CD4-positive, CD25-positive, alpha-beta regulatory T cell (primary cell): Measurements from ENCODE around the gene ITGB2. TPM values are rescaled to one million over a fixed set of nuclear protein-coding genes. Genes with fewer than 3 reads are reported as not detected.
A peak's percentile ranks its signal among the peaks of the same experiment; 100 is the strongest.

ENCODE experiments used
- ATAC-seq, 2 donors: fragments of 150-1000 bp; cut with Tn5 transposase; one replicate each; pipeline ENCODE4 v1.10.0; 2021; ENCODE audit warnings: low read depth in 2 of 2, moderate number of reproducible peaks in 2 of 2, moderate library complexity in 1 of 2
- DNase-seq, 3 donors: peaks; one replicate each; pipeline versions ENCODE4 v3.0.0 to v3.0.0-alpha.2; 2012 to 2022; ENCODE audit warnings: mixed read lengths in 1 of 3
- H3K27ac ChIP-seq: one replicate; pipeline ENCODE4 v1.7.0; 2013; ENCODE audit warnings: mild to moderate bottlenecking, low read length; ENCODE audit not compliant: insufficient read depth, poor library complexity, severe bottlenecking
- H3K27me3 ChIP-seq: one replicate; pipeline ENCODE4 v1.7.0; 2013; ENCODE audit warnings: low read length; ENCODE audit not compliant: control insufficient read depth, insufficient read depth
- H3K36me3 ChIP-seq: one replicate; pipeline ENCODE4 v1.7.0; 2013; ENCODE audit warnings: mild to moderate bottlenecking, low read length, moderate library complexity; ENCODE audit not compliant: control insufficient read depth, insufficient read depth
- H3K4me1 ChIP-seq: 2 replicates; pipeline ENCODE4 v1.7.0; 2013; ENCODE audit warnings: mild to moderate bottlenecking, low read length; ENCODE audit not compliant: insufficient read depth, control insufficient read depth, poor library complexity, severe bottlenecking
- H3K4me3 ChIP-seq: one replicate; pipeline ENCODE4 v1.7.0; 2013; ENCODE audit warnings: low read depth, mild to moderate bottlenecking, low read length, moderate library complexity
- H3K9me3 ChIP-seq, 2 experiments: 1 replicate in 1 of 2; 2 replicates in 1 of 2; pipeline ENCODE4 v1.7.0; 2013; ENCODE audit warnings: low read length in 2 of 2, mild to moderate bottlenecking in 1 of 2, moderate library complexity in 1 of 2; ENCODE audit not compliant: control insufficient read depth in 2 of 2
- H3K27ac Mint-ChIP-seq, 3 donors: one replicate each; pipeline ENCODE4 v1.8.0; 2020 to 2022; ENCODE audit warnings: mild to moderate bottlenecking in 3 of 3, mixed read lengths in 3 of 3, moderate library complexity in 2 of 3
- H3K27me3 Mint-ChIP-seq: one replicate; pipeline ENCODE4 v1.8.0; 2022; ENCODE audit warnings: mild to moderate bottlenecking, mixed read lengths
- H3K36me3 Mint-ChIP-seq: one replicate; pipeline ENCODE4 v1.8.0; 2020; ENCODE audit warnings: mixed read lengths
- H3K4me1 Mint-ChIP-seq, 4 donors: one replicate each; pipeline ENCODE4 v1.8.0; 2020 to 2022; ENCODE audit warnings: mixed read lengths in 4 of 4, mild to moderate bottlenecking in 1 of 4
- H3K4me3 Mint-ChIP-seq, 4 donors: one replicate each; pipeline ENCODE4 v1.8.0; 2020 to 2022; ENCODE audit warnings: mild to moderate bottlenecking in 4 of 4, mixed read lengths in 4 of 4, moderate library complexity in 3 of 4
- H3K9me3 Mint-ChIP-seq, 7 donors: one replicate each; pipeline ENCODE4 v1.8.0; 2020 to 2022; ENCODE audit warnings: mixed read lengths in 7 of 7, mild to moderate bottlenecking in 3 of 7, moderate library complexity in 2 of 7
- polyA plus RNA-seq, 4 donors: library from polyadenylated mRNA; unstranded; fragments of 300-500 nt; fragmentation: Illumina TruSeq; gene quantifications; one replicate each; pipeline ENCODE4 v1.2.3, GENCODE V29; 2021
- total RNA-seq: library from RNA; stranded (reverse); gene quantifications from one replicate; pipeline ENCODE4 v1.2.3, GENCODE V29; 2022

Gene ITGB2
- total and polyA plus RNA-seq, 5 donors from 2014 or later = 411 to 519 (median 425) TPM

DNA sequence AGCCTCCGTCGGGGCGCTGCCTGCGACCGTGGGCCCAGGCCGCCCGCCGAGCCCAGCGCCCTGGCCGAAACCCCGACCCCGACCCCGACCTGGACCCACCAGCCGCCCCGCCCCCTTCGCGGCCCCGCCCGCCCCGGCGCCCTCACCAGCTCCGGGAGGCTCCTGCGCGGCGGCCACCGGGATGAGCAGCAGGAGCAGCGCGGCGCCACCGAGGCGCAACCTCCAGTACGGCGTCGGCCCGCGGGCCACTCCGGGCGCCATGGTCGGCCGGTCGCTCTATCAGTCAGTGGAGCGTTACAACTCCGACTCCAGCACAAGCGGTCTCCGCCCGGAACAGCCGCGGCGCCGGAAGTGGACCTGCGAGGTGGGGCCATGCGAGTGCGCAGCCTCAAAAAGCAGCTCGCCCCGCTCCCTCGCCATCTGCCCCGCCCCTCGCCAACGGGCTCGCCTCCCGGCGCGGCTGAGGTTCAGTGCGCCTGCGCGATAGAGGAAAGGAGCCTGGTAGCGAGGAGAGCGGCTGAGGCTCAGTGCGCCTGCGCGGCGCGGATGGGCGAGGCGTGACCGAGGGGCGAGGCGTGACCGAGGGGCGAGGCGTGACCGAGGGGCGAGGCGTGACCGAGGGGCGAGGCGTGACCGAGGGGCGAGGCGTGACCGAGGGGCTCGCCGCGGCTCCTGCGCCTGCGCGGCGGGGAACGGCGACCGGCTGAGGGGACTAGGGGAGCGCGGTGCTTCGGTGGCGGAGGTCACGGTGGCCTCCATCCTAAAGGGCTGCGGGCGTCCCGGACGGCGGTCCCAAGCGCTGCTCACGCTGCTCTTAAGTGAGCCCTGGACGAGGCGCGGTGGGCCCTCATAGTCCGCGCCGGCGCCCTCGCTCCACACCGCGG lies 47.1 kb downstream of the ITGB2 start, which contains the start of gene PTTG1IP:
Gene PTTG1IP, minus strand, starts transcription at position 335 of the 884 bp plus-strand sequence. Its CDS starts 74 bp downstream, at position 261.
- peak; percentile 76 to 80 for ATAC-seq
- peaks cover 7% of the 10 kb centered on the region for H3K27me3 Mint-ChIP-seq
- H3K36me3 Mint-ChIP-seq = no peaks in the 10 kb centered on the region

DNA sequence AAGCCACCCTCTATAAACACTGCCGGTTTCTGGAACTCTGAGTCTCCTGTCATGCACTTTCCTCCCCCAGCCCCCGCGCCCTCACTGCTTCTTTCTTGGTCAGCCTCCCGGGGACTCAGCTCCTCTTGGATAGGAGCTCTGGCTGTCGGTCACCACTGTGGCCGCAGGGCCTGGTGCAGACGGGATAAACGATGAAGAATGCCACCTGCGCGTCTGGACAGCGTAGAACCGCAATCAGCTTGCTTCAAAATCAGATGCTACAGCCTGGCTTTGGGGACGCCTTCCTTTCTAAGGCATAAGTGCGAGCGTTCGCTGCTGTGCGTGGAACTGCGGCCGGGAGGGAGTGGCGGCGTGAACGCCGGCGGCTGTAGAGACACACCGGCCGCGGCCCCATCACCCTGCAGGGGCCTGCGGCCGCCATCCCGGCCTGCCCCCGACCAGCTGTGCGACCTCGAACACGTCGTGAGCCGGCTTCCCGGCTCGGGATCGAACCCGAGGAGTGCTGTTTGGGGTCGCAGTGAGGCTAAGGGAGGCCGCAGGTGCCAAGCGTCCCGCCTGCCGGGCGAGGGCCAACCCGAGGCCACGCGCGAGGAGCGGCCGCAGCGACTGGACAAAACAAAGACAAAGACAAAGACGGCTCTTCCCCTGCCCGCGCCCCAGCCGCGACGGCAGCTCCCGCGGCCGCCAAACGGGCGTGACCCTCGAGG lies 47.9 kb downstream of the ITGB2 start:
- Mint-ChIP-seq H3K27ac (peak overlapping the region; percentile 83 to 95 (median 89)), H3K9me3 (no peaks in the 10 kb centered on the region), H3K4me3 (peak overlapping the region; percentile 86 to 99 (median 94)), H3K36me3 (no peaks in the 10 kb centered on the region), H3K4me1 (peaks cover 26 to 71% (median 51%) of the 10 kb centered on the region in 4 donors), H3K27me3 (peaks cover 7% of the 10 kb centered on the region)
- no peaks in the 10 kb centered on the region for H3K27me3 ChIP-seq
- DNase-seq (peak in 1 of 3 donors; percentile 38), ATAC-seq (no peak)
- peak overlapping the region; percentile 76 for H3K27ac ChIP-seq
- H3K4me1 ChIP-seq = peaks cover 67% of the 10 kb centered on the region
- no peaks in the 10 kb centered on the region for H3K9me3 ChIP-seq
- peak overlapping the region; percentile 85 for H3K4me3 ChIP-seq
- no peaks in the 10 kb centered on the region for H3K36me3 ChIP-seq

More for the DNA sequence above, 47.1 kb downstream of the ITGB2 start, which contains the start of gene PTTG1IP:
- Mint-ChIP-seq H3K4me3 (peak within 1 kb of the TSS; percentile 92 to 99 (median 96)), H3K27ac (peak within 1 kb of the TSS; percentile 90 to 96 (median 91)), H3K9me3 (no peaks in the 10 kb centered on the region), H3K4me1 (peaks cover 21 to 63% (median 43%) of the 10 kb centered on the region in 4 donors)
- Histone ChIP-seq H3K4me1 (peaks cover 59% of the 10 kb centered on the region), H3K36me3 (no peaks in the 10 kb centered on the region), H3K27ac (peak within 1 kb of the TSS; percentile 76), H3K4me3 (peak within 1 kb of the TSS; percentile 85), H3K27me3 (no peaks in the 10 kb centered on the region), H3K9me3 (no peaks in the 10 kb centered on the region)
- peak; percentile 98 to 99 (median 99) for DNase-seq

DNA sequence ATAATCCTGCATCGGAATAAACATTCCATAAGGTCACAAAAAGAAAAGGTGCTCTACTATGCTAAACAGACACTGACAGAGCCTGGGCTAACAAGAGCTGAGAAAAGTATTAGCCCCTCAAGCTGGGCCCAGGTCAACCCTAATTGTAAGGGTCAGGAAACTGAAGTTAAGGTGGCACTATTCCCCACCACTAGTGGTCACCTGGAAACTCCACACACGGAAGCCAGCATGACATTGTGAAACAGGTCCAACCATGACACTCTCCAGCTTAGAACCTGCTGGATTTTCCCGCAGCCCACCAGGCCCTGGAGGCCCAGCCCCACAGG lies 48.4 kb downstream of the ITGB2 start:
- no peaks in the 10 kb centered on the region for H3K36me3 Mint-ChIP-seq
- no peaks in the 10 kb centered on the region for H3K9me3 Mint-ChIP-seq
- Histone ChIP-seq H3K27ac (peak overlapping the region; percentile 76), H3K4me1 (peaks cover 72% of the 10 kb centered on the region), H3K4me3 (peak overlapping the region; percentile 85), H3K27me3 (no peaks in the 10 kb centered on the region), H3K36me3 (peaks cover 2% of the 10 kb centered on the region), H3K9me3 (no peaks in the 10 kb centered on the region)
- H3K27me3 Mint-ChIP-seq = peaks cover 7% of the 10 kb centered on the region
- peak overlapping the region; percentile 86 to 99 (median 94) for H3K4me3 Mint-ChIP-seq
- ATAC-seq = no peak
- peaks cover 26 to 76% (median 56%) of the 10 kb centered on the region in 4 donors for H3K4me1 Mint-ChIP-seq
- H3K27ac Mint-ChIP-seq = peak overlapping the region; percentile 83 to 95 (median 89)
- DNase-seq = no peak

DNA sequence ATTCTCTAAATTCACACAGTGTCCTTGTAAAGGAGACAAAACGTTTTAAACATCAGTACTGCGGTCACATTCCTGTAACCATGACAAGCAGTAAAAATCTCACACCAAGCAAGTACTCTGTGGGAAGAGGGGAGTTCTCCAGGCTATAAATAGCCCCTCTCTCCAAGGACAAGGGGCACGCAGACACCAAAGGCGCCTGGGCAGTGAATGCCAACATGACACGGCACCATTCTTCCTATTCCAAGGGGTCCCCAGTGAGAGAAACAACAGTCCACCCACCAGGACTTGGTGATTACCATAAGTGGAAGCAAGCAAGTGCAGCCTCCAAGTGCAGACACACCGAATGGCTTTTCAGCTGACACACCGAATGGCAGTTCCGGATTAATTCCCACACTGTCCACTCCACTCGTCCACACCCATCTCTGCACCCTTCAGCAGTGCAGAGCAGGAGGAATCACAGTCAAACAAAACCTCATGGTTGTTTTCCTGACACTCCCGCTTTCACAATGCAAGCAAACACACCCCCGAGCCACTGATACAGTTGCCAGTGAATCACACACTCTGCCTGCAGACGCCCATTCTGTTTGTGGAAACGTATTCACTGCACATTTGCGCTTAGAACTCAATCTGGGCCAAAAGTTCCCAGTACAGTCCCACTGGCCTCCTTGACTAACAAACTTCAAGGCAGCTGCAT lies 49.0 kb downstream of the ITGB2 start:
- peaks cover 26 to 81% (median 60%) of the 10 kb centered on the region in 4 donors for H3K4me1 Mint-ChIP-seq
- DNase-seq (no peak), ATAC-seq (no peak)
- Histone ChIP-seq H3K27me3 (no peaks in the 10 kb centered on the region), H3K27ac (peak overlapping the region; percentile 76), H3K9me3 (no peaks in the 10 kb centered on the region), H3K4me1 (peaks cover 78% of the 10 kb centered on the region), H3K4me3 (peak overlapping the region; percentile 85), H3K36me3 (peaks cover 7% of the 10 kb centered on the region)
- no peaks in the 10 kb centered on the region for H3K9me3 Mint-ChIP-seq
- no peaks in the 10 kb centered on the region for H3K36me3 Mint-ChIP-seq
- H3K27ac Mint-ChIP-seq = peak overlapping the region; percentile 46 to 95 (median 89)
- H3K4me3 Mint-ChIP-seq = peak overlapping the region; percentile 86 to 99 (median 94)
- peaks cover 1% of the 10 kb centered on the region for H3K27me3 Mint-ChIP-seq

DNA sequence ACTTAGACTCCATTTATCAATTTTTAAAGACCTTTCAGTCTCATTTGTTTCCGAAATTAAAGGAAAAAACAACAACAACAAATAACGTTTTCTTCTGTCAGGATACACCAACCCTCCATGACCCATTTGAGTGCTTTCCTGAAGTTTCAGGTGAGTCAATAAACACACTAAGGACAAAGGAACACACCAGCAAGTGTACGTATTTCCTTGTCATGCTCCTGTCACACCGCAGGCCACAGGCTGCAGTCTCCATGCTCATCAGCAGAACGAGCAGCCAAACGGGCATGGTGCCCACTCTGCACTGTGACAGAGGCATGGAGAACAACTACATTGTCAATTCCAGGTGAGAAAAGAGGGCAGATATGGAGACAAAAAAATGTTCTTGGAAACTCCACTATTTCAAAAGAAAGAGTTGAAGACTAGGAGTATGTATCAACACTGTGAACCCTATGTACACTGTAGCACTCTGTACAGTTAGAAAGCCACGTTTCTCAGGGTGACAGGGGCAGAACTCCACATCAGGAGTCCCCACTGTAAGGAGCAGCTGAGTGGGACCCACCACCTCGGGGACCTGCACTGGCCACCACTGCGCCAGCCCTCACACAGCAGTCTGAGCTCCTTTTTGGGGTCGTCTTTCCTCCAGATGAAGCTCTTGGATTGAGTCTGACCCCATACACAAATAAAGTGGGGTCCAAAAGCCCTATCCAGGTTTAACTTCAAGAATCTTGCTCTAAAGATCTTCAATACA lies 49.8 kb downstream of the ITGB2 start:
- no peaks in the 10 kb centered on the region for H3K27me3 Mint-ChIP-seq
- peaks cover 26 to 86% (median 64%) of the 10 kb centered on the region in 4 donors for H3K4me1 Mint-ChIP-seq
- no peaks in the 10 kb centered on the region for H3K36me3 Mint-ChIP-seq
- Histone ChIP-seq H3K27me3 (no peaks in the 10 kb centered on the region), H3K4me3 (peak overlapping the region; percentile 85), H3K4me1 (peaks cover 85% of the 10 kb centered on the region), H3K36me3 (peaks cover 8% of the 10 kb centered on the region), H3K9me3 (no peaks in the 10 kb centered on the region), H3K27ac (peak overlapping the region; percentile 67)
- ATAC-seq (no peak), DNase-seq (no peak)
- H3K9me3 Mint-ChIP-seq = no peaks in the 10 kb centered on the region
- peak overlapping the region; percentile 89 to 95 (median 92) for H3K27ac Mint-ChIP-seq
- H3K4me3 Mint-ChIP-seq = peak overlapping the region; percentile 86 to 99 (median 94)

GRCh38 chr21:44869781-44870747 lies 50.6 kb downstream of the ITGB2 start:
- Mint-ChIP-seq H3K36me3 (peaks cover 2% of the 10 kb centered on the region), H3K27ac (peak overlapping the region; percentile 89 to 95 (median 92)), H3K4me3 (peak overlapping the region; percentile 83 to 93 (median 88)), H3K4me1 (peaks cover 17 to 86% (median 67%) of the 10 kb centered on the region in 4 donors), H3K27me3 (no peaks in the 10 kb centered on the region), H3K9me3 (no peaks in the 10 kb centered on the region)
- peak in 2 of 3 donors; percentile 35 to 60 for DNase-seq
- Histone ChIP-seq H3K27ac (peak overlapping the region; percentile 67), H3K27me3 (no peaks in the 10 kb centered on the region), H3K9me3 (no peaks in the 10 kb centered on the region), H3K4me1 (peaks cover 88% of the 10 kb centered on the region), H3K4me3 (peak overlapping the region; percentile 85), H3K36me3 (peaks cover 11% of the 10 kb centered on the region)
- peak in 1 of 2 donors; percentile 21 for ATAC-seq
